A549 (cell line): ENCODE data around the gene LPAR1. TPM values are rescaled to one million over a fixed set of nuclear protein-coding genes. Genes with fewer than 3 reads are reported as not detected.

Source experiments
- ATAC-seq, 2 experiments: fragments of 200-7000 bp in 1 of 2; fragments of >200 bp in 1 of 2; cut with Nextera tagmentation in 1 of 2; cut with Tn5 transposase in 1 of 2; 3 replicates each; pipeline versions ENCODE4 v1.8.0 to v1.9.1; 2018 to 2020; ENCODE audit warnings: mild to moderate bottlenecking in 1 of 2, moderate library complexity in 1 of 2
- CTCF ChIA-PET: fragments of 300-600 bp; sonication (Branson Sonifier 250); formaldehyde crosslinking; extraction: SDS; loops from one replicate; lab custom pipeline; 2021; ENCODE audit warnings: antibody characterized with exemption, inconsistent platforms; lab: Yijun Ruan, JAX
- POLR2A ChIA-PET: fragments of 350-600 bp; formaldehyde crosslinking; extraction: SDS; loops from one replicate; lab custom pipeline; 2021; ENCODE audit warnings: antibody characterized with exemption, inconsistent platforms; lab: Yijun Ruan, JAX
- DNase-seq, 2 experiments: peaks; one replicate each; pipeline versions ENCODE4 v3.0.0 to v3.0.0-alpha.2; 2011 to 2016; ENCODE audit warnings: low read depth in 1 of 2, low spot score in 1 of 2
- FAIRE-seq: peaks from 2 replicates; lab custom pipeline; 2011; peaks lifted over from hg19 to GRCh38; lab: Jason Lieb, UNC
- H3K27ac ChIP-seq, 2 experiments: fragments of >200 bp; sonication (Bioruptor Twin); formaldehyde crosslinking; 3 replicates each; pipeline ENCODE4 v1.5.1; 2016 to 2017
- H3K4me1 ChIP-seq: fragments of >200 bp; sonication (Bioruptor Twin); formaldehyde crosslinking; 3 replicates; pipeline ENCODE4 v1.6.1; 2016
- H3K4me2 ChIP-seq: fragments of >200 bp; sonication (Bioruptor Twin); formaldehyde crosslinking; 3 replicates; pipeline ENCODE4 v1.6.1; 2016
- H3K4me3 ChIP-seq: fragments of >200 bp; sonication (Bioruptor Twin); formaldehyde crosslinking; 3 replicates; pipeline ENCODE4 v1.5.1; 2016
- H3K9me3 ChIP-seq: fragments of >200 bp; sonication (Bioruptor Twin); formaldehyde crosslinking; 3 replicates; pipeline ENCODE4 v1.6.1; 2016
- CEBPB ChIP-seq, 2 experiments: fragments of >200 bp in 1 of 2; sonication (Bioruptor Twin) in 1 of 2; formaldehyde crosslinking in 1 of 2; IDR thresholded peaks; 2 replicates each; pipeline ENCODE4 v1.6.1; 2012 to 2016
- CHD2 ChIP-seq: fragments of 150-350 bp; IDR thresholded peaks from 2 replicates; pipeline ENCODE4 v1.6.1; 2014; ENCODE audit warnings: low read length; ENCODE audit not compliant: partially characterized antibody
- CHD4 ChIP-seq: fragments of 200-600 bp; sonication (generic); IDR thresholded peaks from 2 replicates; pipeline ENCODE4 v1.6.1; 2016; ENCODE audit warnings: antibody characterized with exemption, mild to moderate bottlenecking, borderline replicate concordance
- EHF ChIP-seq: fragments of 250-450 bp; sonication (Bioruptor Pico); IDR thresholded peaks from 2 replicates; pipeline ENCODE4 v1.5.0; 2020; ENCODE audit warnings: mild to moderate bottlenecking
- EP300 ChIP-seq, 2 experiments: fragments of >200 bp; sonication (Bioruptor Twin); formaldehyde crosslinking; IDR thresholded peaks; 2 replicates in 1 of 2; 3 replicates in 1 of 2; pipeline ENCODE4 v1.6.1; 2016 to 2017
- ESRRA ChIP-seq: fragments of 150-350 bp; IDR thresholded peaks from 2 replicates; pipeline ENCODE4 v1.6.1; 2014; ENCODE audit warnings: mild to moderate bottlenecking, low read length, borderline replicate concordance
- FOSB ChIP-seq: fragments of 250-450 bp; sonication (Bioruptor Pico); IDR thresholded peaks from 2 replicates; pipeline ENCODE4 v1.5.0; 2020; ENCODE audit warnings: mild to moderate bottlenecking, moderate library complexity
- FOXS1 ChIP-seq: fragments of 250-450 bp; sonication (Bioruptor Pico); IDR thresholded peaks from 2 replicates; pipeline ENCODE4 v1.5.0; 2020; ENCODE audit warnings: mild to moderate bottlenecking, moderate library complexity
- HOXA7 ChIP-seq: fragments of 250-450 bp; sonication (Bioruptor Pico); IDR thresholded peaks from 2 replicates; pipeline ENCODE4 v1.5.0; 2020; ENCODE audit warnings: mild to moderate bottlenecking, moderate library complexity
- HOXB5 ChIP-seq: fragments of 250-450 bp; sonication (Bioruptor Pico); IDR thresholded peaks from 2 replicates; pipeline ENCODE4 v1.5.0; 2020; ENCODE audit warnings: mild to moderate bottlenecking, moderate library complexity
- MAFK ChIP-seq: fragments of 450-650 bp; IDR thresholded peaks from 2 replicates; pipeline ENCODE4 v1.6.1; 2014; ENCODE audit not compliant: partially characterized antibody
- MAZ ChIP-seq: fragments of 150-350 bp; IDR thresholded peaks from 2 replicates; pipeline ENCODE4 v1.6.1; 2014; ENCODE audit warnings: antibody characterized with exemption, low read depth, low read length, borderline replicate concordance
- MYC ChIP-seq: IDR thresholded peaks from 2 replicates; pipeline ENCODE4 v1.6.1; 2012; ENCODE audit warnings: mild to moderate bottlenecking, inconsistent platforms, low read length, improper control_type of control experiment, borderline replicate concordance
- NFE2L2 ChIP-seq: fragments of 150-350 bp; conservative IDR thresholded peaks from 2 replicates; pipeline ENCODE4 v1.6.1; 2014; ENCODE audit warnings: low read length
- NPAS2 ChIP-seq: fragments of 250-450 bp; sonication (Bioruptor Pico); IDR thresholded peaks from 2 replicates; pipeline ENCODE4 v1.8.0; 2022; ENCODE audit warnings: mild to moderate bottlenecking, moderate library complexity, borderline replicate concordance
- POLR2A ChIP-seq: IDR thresholded peaks from 2 replicates; pipeline ENCODE4 v1.6.1; 2012; ENCODE audit warnings: mild to moderate bottlenecking, low read length
- POLR2AphosphoS2 ChIP-seq: conservative IDR thresholded peaks from 2 replicates; pipeline ENCODE4 v1.6.1; 2012; ENCODE audit warnings: low read length, improper control_type of control experiment, inconsistent platforms
- RNF2 ChIP-seq: fragments of 200-600 bp; sonication (generic); IDR thresholded peaks from 2 replicates; pipeline ENCODE4 v1.6.1; 2016; ENCODE audit warnings: low read depth, mild to moderate bottlenecking, antibody characterized with exemption, moderate library complexity, borderline replicate concordance
- SREBF2 ChIP-seq: fragments of 450-650 bp; IDR thresholded peaks from 2 replicates; pipeline ENCODE4 v1.6.1; 2014; ENCODE audit warnings: mild to moderate bottlenecking, moderate library complexity
- TFCP2L1 ChIP-seq: fragments of 250-450 bp; sonication (Bioruptor Pico); IDR thresholded peaks from 2 replicates; pipeline ENCODE4 v1.5.0; 2021; ENCODE audit warnings: mild to moderate bottlenecking
- ZFP36 ChIP-seq: fragments of 450-650 bp; IDR thresholded peaks from 2 replicates; pipeline ENCODE4 v1.6.1; 2014; ENCODE audit warnings: borderline replicate concordance; ENCODE audit not compliant: partially characterized antibody
- ZNF302 ChIP-seq: fragments of 250-450 bp; sonication (Bioruptor Pico); IDR thresholded peaks from 2 replicates; pipeline ENCODE4 v1.9.0; 2021; ENCODE audit warnings: inconsistent platforms, mild to moderate bottlenecking, moderate library complexity
- WGBS: methylation state at CpG from one replicate; pipeline ENCODE4 v1.1.6; 2017; ENCODE audit errors: missing lambda C conversion rate; 5-methylcytosine and 5-hydroxymethylcytosine counted together
- polyA plus RNA-seq, 4 experiments: library from polyadenylated mRNA; depleted of rRNA in 3 of 4; stranded (reverse); fragments of >200 nt; fragmentation: RNase III in 1 of 4; extraction: RNeasy Plus Mini Kit Qiagen cat#74134 plus additional on column Dnase treatment in 1 of 4; gene quantifications; 2 replicates in 3 of 4; 3 replicates in 1 of 4; pipeline ENCODE4 v1.2.3, GENCODE V29; 2011 to 2017
- TF ChIP-seq, protein P1 (sequence below): IDR thresholded peaks from 2 replicates; pipeline ENCODE4 v1.6.1; 2012
- TF ChIP-seq, protein P2 (sequence below): fragments of 250-450 bp; sonication (Bioruptor Pico); IDR thresholded peaks from 2 replicates; pipeline ENCODE4 v1.5.0; 2020; ENCODE audit warnings: low read depth, mild to moderate bottlenecking, moderate library complexity
- TF ChIP-seq, protein P3 (sequence below): fragments of >200 bp; sonication (Bioruptor Twin); formaldehyde crosslinking; IDR thresholded peaks from 3 replicates; pipeline ENCODE4 v1.6.1; 2016
- TF ChIP-seq, protein P4 (sequence below): fragments of 150-350 bp; IDR thresholded peaks from 2 replicates; pipeline ENCODE4 v1.6.1; 2014; ENCODE audit warnings: low read depth, mild to moderate bottlenecking, low read length

LPAR1 gene
- polyA plus RNA-seq, 2 of the 4 experiments (the other 2 are of a cell fraction) = 15.8 to 33.7 TPM

- no peak for DNase-seq
- no peak for FAIRE-seq
- no peak for TF ChIP-seq CHD4
- no peak overlapping the region for H3K27ac ChIP-seq
- no peaks in the 10 kb centered on the region for H3K4me1 ChIP-seq
- no peak overlapping the region for H3K4me2 ChIP-seq
- H3K9me3 ChIP-seq = 0 out of 3 replicates have a peak, but pooled peaks cover 3% of the 10 kb centered on the region
- 66% methylated on average over 3 of the region's 3 CpGs for WGBS
- H3K4me3 ChIP-seq = no peak overlapping the region
- ChIA-PET POLR2A (no interaction called here), CTCF (no interaction called here)
- ATAC-seq = no peak
Observed at GRCh38 chr9:111063332-111063731, 25.1 kb upstream of the LPAR1 start.

DNA sequence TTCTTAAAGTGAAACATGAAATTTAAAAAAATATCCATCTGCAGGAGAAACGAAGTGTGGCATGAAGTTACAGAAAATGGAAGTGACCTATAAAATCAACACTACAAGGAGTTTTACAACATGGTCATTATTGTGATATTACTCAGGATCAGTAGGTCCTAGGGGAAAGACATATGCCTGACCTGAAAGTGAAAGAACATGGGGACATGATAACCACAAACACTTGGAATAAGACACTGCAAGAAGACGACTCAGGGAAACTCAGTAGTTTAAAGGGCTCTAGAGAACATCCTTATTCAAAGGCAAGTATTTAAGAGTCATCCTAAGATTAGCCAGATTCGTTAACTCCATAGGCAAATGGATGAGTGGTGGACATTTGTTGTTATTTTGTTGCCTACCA lies 19.9 kb upstream of the LPAR1 start:
- FAIRE-seq = no peak
- POLR2A ChIA-PET = no interaction called here

DNA sequence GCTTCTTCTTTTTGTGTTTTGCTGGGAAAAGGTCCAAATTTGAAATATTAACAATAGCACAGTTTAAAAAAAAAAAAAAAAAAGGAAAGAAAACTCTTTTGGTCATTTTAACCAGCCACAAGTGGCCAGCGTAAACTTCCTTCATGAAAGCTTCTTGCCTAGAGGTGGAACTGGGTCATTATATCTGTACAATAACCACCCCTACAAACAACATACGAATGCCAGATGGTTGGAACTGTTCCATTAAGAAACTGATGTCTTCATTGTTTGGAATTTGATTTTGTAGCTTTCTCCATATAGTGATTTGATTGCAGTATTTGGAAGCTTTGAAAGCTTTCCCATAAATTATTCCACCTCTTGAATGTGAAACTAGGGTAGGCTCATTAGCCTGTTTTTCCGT lies 18.3 kb upstream of the LPAR1 start:
- no peak for FAIRE-seq
- 77% methylated on average over 3 of the region's 3 CpGs for WGBS

More for the DNA sequence above, 19.9 kb upstream of the LPAR1 start:
- no peak overlapping the region for H3K27ac ChIP-seq
- H3K4me2 ChIP-seq = no peak overlapping the region
- 0 out of 3 replicates have a peak, but pooled peaks cover 3% of the 10 kb centered on the region for H3K9me3 ChIP-seq
- TF ChIP-seq FOSB (CRISPR knock-in tag) (no peak), HOXA7 (no peak)
- TF ChIP-seq, protein P1, sequence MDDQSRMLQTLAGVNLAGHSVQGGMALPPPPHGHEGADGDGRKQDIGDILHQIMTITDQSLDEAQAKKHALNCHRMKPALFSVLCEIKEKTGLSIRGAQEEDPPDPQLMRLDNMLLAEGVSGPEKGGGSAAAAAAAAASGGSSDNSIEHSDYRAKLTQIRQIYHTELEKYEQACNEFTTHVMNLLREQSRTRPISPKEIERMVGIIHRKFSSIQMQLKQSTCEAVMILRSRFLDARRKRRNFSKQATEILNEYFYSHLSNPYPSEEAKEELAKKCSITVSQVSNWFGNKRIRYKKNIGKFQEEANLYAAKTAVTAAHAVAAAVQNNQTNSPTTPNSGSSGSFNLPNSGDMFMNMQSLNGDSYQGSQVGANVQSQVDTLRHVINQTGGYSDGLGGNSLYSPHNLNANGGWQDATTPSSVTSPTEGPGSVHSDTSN = no peak
- TF ChIP-seq, protein P2, sequence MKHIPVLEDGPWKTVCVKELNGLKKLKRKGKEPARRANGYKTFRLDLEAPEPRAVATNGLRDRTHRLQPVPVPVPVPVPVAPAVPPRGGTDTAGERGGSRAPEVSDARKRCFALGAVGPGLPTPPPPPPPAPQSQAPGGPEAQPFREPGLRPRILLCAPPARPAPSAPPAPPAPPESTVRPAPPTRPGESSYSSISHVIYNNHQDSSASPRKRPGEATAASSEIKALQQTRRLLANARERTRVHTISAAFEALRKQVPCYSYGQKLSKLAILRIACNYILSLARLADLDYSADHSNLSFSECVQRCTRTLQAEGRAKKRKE (CRISPR knock-in tag) = no peak
- H3K4me3 ChIP-seq = no peak overlapping the region
- no peak for DNase-seq
- 39% methylated on average over 3 of the region's 3 CpGs for WGBS
- CTCF ChIA-PET = no interaction called here
- ATAC-seq = no peak
- no peaks in the 10 kb centered on the region for H3K4me1 ChIP-seq

GRCh38 chr9:111052791-111053190 lies 14.5 kb upstream of the LPAR1 start:
- no peaks in the 10 kb centered on the region for H3K4me1 ChIP-seq
- H3K4me3 ChIP-seq = no peak overlapping the region
- CTCF ChIA-PET = no interaction called here
- DNase-seq = no peak
- WGBS = 78% methylated on average over 2 of the region's 2 CpGs
- H3K4me2 ChIP-seq = no peak overlapping the region
- no peaks in the 10 kb centered on the region for H3K9me3 ChIP-seq
- TF ChIP-seq SREBF2 (no peak), CEBPB (IDR thresholded peaks at IDR 0.05) (no peak), MAZ (no peak), NPAS2 (CRISPR knock-in tag) (no peak), ZFP36 (no peak), HOXB5 (no peak), EHF (CRISPR knock-in tag) (no peak), ESRRA (no peak), CHD4 (no peak), ZNF302 (CRISPR knock-in tag) (no peak), MAFK (no peak), TFCP2L1 (CRISPR knock-in tag) (no peak), RNF2 (no peak), CHD2 (no peak), POLR2A (no peak), EP300 (IDR thresholded peaks at IDR 0.05) (no peak), FOXS1 (CRISPR knock-in tag) (no peak), HOXA7 (no peak), MYC (no peak)
- TF ChIP-seq, protein P3, sequence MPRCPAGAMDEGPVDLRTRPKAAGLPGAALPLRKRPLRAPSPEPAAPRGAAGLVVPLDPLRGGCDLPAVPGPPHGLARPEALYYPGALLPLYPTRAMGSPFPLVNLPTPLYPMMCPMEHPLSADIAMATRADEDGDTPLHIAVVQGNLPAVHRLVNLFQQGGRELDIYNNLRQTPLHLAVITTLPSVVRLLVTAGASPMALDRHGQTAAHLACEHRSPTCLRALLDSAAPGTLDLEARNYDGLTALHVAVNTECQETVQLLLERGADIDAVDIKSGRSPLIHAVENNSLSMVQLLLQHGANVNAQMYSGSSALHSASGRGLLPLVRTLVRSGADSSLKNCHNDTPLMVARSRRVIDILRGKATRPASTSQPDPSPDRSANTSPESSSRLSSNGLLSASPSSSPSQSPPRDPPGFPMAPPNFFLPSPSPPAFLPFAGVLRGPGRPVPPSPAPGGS = no peak
- TF ChIP-seq, all 56 proteins: peak for 0
- ATAC-seq (no peak), FAIRE-seq (no peak)
- no peak overlapping the region for H3K27ac ChIP-seq
- POLR2A ChIA-PET = no interaction called here

More for the DNA sequence above, 18.3 kb upstream of the LPAR1 start:
- DNase-seq = no peak
- no peak for ATAC-seq
- Histone ChIP-seq H3K9me3 (0 out of 3 replicates have a peak, but pooled peaks cover 3% of the 10 kb centered on the region), H3K4me3 (no peak overlapping the region), H3K27ac (no peak overlapping the region), H3K4me1 (no peaks in the 10 kb centered on the region), H3K4me2 (no peak overlapping the region)
- POLR2A ChIA-PET = no interaction called here
- TF ChIP-seq POLR2AphosphoS2 = no peak
- TF ChIP-seq, protein P4, sequence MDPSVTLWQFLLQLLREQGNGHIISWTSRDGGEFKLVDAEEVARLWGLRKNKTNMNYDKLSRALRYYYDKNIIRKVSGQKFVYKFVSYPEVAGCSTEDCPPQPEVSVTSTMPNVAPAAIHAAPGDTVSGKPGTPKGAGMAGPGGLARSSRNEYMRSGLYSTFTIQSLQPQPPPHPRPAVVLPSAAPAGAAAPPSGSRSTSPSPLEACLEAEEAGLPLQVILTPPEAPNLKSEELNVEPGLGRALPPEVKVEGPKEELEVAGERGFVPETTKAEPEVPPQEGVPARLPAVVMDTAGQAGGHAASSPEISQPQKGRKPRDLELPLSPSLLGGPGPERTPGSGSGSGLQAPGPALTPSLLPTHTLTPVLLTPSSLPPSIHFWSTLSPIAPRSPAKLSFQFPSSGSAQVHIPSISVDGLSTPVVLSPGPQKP = no peak
- no peak for TF ChIP-seq CHD4
- no peak for TF ChIP-seq NFE2L2
- CTCF ChIA-PET = no interaction called here
